ENCODE measurements around the gene EPRS1. TPM values are rescaled to one million over a fixed set of nuclear protein-coding genes. Genes with fewer than 3 reads are reported as not detected.
"Not testable (repeated sequence)": the region's sequence is repeated elsewhere in the genome, so short reads cannot be mapped to it uniquely, and the experiment has no call there.

EPRS1 gene
- total and polyA plus RNA-seq, 11 donors, result 35.1 to 91.3 (median 65.2) TPM

GRCh38 chr1:220043646-220044045 lies 2.7 kb downstream of the EPRS1 start:
- no peaks in the 10 kb centered on the region for H3K9me3 ChIP-seq
- TF ChIP-seq CTCF (IDR thresholded peaks at IDR 0.05) (no peak), POLR2A (IDR thresholded peaks at IDR 0.05) (no peak)
- H3K27me3 ChIP-seq, result no peaks in the 10 kb centered on the region
- no peak for ATAC-seq
- DNase-seq, result no peak
- peaks cover 0 to 32% (median 10%) of the 10 kb centered on the region in 12 donors for H3K4me1 ChIP-seq
- H3K36me3 ChIP-seq, result peaks cover 0 to 27% (median 20%) of the 10 kb centered on the region in 9 donors
- WGBS, 4 donors, result 52 to 67% (median 61%) methylated on average over 2 of the region's 2 CpGs
- H3K27ac ChIP-seq, result no peak overlapping the region
- intact Hi-C loops (cut with DNase I), result no loop called here
- no peak overlapping the region for H3K4me3 ChIP-seq

- H3K27me3 ChIP-seq, result no peaks in the 10 kb centered on the region
- no peaks in the 10 kb centered on the region for H3K9me3 ChIP-seq
- ATAC-seq (no peak), DNase-seq (no peak)
- WGBS, 4 donors, result 89 to 92% (median 90%) methylated on average over 5 of the region's 5 CpGs
- no peak overlapping the region for H3K4me3 ChIP-seq
- TF ChIP-seq POLR2A (IDR thresholded peaks at IDR 0.05) (no peak), CTCF (IDR thresholded peaks at IDR 0.05) (no peak)
- intact Hi-C loops (cut with DNase I), result no loop called here
- H3K4me1 ChIP-seq, result peaks cover 0 to 20% (median 7%) of the 10 kb centered on the region in 12 donors
- H3K36me3 ChIP-seq, result peaks cover 0 to 36% (median 30%) of the 10 kb centered on the region in 9 donors
- H3K27ac ChIP-seq, result no peak overlapping the region
These were observed 6.2 kb downstream of the EPRS1 start for GRCh38 chr1:220040028-220040596.

- H3K4me3 ChIP-seq, result no peak overlapping the region
- intact Hi-C loops (cut with DNase I), result no loop called here
- H3K9me3 ChIP-seq, result no peaks in the 10 kb centered on the region
- DNase-seq (no peak), ATAC-seq (no peak)
- peaks cover 0 to 5% (median 3%) of the 10 kb centered on the region in 12 donors for H3K4me1 ChIP-seq
- H3K27ac ChIP-seq, result no peak overlapping the region
- TF ChIP-seq CTCF (IDR thresholded peaks at IDR 0.05), result no peak
- TF ChIP-seq POLR2A (IDR thresholded peaks at IDR 0.05), result no peak
- H3K36me3 ChIP-seq, result peaks cover 0 to 51% (median 39%) of the 10 kb centered on the region in 9 donors
- no peaks in the 10 kb centered on the region for H3K27me3 ChIP-seq
- WGBS, 4 donors, result 84 to 91% (median 89%) methylated on average over 4 of the region's 4 CpGs
These were observed 7.7 kb downstream of the EPRS1 start for GRCh38 chr1:220038640-220039039.

GRCh38 chr1:220037810-220038209 lies 8.5 kb downstream of the EPRS1 start:
- H3K4me1 ChIP-seq; H3K9me3 ChIP-seq; intact Hi-C loops (cut with DNase I); ATAC-seq; H3K27ac ChIP-seq; H3K27me3 ChIP-seq; H3K4me3 ChIP-seq; DNase-seq: not testable (repeated sequence)
- 90 to 95% (median 92%) methylated on average over 3 of the region's 3 CpGs for WGBS, 4 donors
- H3K36me3 ChIP-seq, result peaks cover 0 to 59% (median 48%) of the 10 kb centered on the region in 9 donors

GRCh38 chr1:220032911-220033310 lies 13.4 kb downstream of the EPRS1 start:
- H3K27me3 ChIP-seq, result no peaks in the 10 kb centered on the region
- no peak overlapping the region for H3K27ac ChIP-seq
- intact Hi-C loops (cut with DNase I), result no loop called here
- no peak for TF ChIP-seq POLR2A (IDR thresholded peaks at IDR 0.05)
- no peak for TF ChIP-seq CTCF (IDR thresholded peaks at IDR 0.05)
- no peak overlapping the region for H3K4me3 ChIP-seq
- no peaks in the 10 kb centered on the region for H3K9me3 ChIP-seq
- no peaks in the 10 kb centered on the region for H3K4me1 ChIP-seq
- no peak for ATAC-seq
- DNase-seq, result no peak
- WGBS, 4 donors, result 58 to 74% (median 64%) methylated on average over 2 to 3 of the region's 3 CpGs
- H3K36me3 ChIP-seq, result peaks cover 0 to 75% (median 71%) of the 10 kb centered on the region in 9 donors
